Epithelial cell of esophagus (primary cell): ENCODE measurements around the gene SPTLC3.

Experiments used
- DNase-seq: peaks from one replicate; pipeline ENCODE4 v3.0.0; 2010; ENCODE audit warnings: low read depth
- H3K4me3 ChIP-seq: 2 replicates; pipeline ENCODE4 v1.5.1; 2011; ENCODE audit warnings: mild to moderate bottlenecking, low read length, control low read depth
- TF ChIP-seq, protein P1 (sequence below): IDR thresholded peaks from 2 replicates; pipeline ENCODE4 v1.5.1; 2011; ENCODE audit warnings: low read depth, mild to moderate bottlenecking, low read length, control low read depth, inconsistent platforms; ENCODE audit not compliant: insufficient read depth; ENCODE audit errors: missing control alignments

Gene SPTLC3

DNA sequence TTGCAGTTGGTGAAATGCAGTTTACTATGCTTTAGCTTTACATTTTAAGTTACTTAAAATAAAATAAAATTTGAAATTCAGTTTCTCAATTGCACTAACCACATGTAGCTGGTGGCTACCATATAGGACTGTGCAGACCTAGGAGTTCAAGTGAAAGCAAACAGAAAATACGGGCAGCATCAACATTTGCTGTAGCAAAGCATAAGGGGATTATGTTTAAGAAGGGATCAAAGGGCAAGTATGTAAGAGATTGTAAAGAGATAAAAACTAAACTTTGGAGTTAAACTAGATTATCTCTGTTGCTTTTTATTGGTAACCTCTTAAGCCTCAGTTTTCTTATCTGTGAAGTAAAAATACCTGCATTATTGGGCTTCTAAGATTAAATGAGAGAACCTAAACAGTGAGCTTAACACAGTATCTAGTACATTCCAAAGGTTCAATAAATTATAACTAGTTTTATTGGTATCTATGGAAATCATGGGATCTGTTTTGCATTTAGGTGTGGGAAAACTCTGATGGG lies 81.2 kb downstream of the SPTLC3 start:
- TF ChIP-seq, protein P1, sequence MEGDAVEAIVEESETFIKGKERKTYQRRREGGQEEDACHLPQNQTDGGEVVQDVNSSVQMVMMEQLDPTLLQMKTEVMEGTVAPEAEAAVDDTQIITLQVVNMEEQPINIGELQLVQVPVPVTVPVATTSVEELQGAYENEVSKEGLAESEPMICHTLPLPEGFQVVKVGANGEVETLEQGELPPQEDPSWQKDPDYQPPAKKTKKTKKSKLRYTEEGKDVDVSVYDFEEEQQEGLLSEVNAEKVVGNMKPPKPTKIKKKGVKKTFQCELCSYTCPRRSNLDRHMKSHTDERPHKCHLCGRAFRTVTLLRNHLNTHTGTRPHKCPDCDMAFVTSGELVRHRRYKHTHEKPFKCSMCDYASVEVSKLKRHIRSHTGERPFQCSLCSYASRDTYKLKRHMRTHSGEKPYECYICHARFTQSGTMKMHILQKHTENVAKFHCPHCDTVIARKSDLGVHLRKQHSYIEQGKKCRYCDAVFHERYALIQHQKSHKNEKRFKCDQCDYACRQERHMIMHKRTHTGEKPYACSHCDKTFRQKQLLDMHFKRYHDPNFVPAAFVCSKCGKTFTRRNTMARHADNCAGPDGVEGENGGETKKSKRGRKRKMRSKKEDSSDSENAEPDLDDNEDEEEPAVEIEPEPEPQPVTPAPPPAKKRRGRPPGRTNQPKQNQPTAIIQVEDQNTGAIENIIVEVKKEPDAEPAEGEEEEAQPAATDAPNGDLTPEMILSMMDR = no peak
- no peak overlapping the region for H3K4me3 ChIP-seq
- DNase-seq = no peak

DNA sequence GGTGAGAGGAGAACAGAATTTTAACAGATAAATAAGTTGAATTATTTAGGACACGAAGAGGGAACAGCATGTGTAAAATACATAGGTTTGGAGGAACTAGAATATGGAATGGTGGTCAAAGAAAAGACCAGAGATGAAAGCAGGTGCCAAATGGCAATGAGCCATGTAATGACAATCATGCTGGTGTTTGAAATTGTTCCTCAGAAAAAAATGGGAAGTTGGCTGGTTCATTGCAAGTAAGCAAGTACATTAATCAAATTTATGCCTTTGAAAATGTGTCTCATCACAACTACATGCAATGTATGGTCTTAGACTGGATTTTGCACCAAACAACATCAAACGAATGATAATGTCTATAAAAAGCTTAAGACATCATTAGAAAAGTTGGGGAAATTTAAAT lies 83.3 kb downstream of the SPTLC3 start:
- H3K4me3 ChIP-seq = no peak overlapping the region

DNA sequence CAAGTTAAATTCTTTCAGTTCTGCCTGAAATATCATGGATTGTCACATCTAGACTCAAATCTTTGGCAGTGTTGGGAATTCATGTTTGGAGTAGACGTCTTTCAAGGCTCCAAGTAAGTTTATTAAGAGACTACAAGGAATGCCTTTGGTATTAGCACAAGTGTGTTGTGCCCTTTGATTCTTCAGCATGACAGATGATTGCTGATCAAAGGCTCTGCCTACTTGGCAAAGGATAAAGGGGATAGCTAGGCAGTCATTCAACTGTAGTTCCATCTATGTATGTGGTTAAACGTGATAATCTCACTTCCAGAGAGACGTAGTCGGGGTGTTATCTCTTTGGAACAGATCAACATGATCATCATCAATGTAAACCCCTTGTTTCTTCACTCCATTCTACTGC lies 86.2 kb downstream of the SPTLC3 start:
- no peak for DNase-seq
- TF ChIP-seq, protein P1 = no peak
- H3K4me3 ChIP-seq = no peak overlapping the region

More for the DNA sequence above, 83.3 kb downstream of the SPTLC3 start:
- no peak for DNase-seq
- TF ChIP-seq, protein P1 = no peak

DNA sequence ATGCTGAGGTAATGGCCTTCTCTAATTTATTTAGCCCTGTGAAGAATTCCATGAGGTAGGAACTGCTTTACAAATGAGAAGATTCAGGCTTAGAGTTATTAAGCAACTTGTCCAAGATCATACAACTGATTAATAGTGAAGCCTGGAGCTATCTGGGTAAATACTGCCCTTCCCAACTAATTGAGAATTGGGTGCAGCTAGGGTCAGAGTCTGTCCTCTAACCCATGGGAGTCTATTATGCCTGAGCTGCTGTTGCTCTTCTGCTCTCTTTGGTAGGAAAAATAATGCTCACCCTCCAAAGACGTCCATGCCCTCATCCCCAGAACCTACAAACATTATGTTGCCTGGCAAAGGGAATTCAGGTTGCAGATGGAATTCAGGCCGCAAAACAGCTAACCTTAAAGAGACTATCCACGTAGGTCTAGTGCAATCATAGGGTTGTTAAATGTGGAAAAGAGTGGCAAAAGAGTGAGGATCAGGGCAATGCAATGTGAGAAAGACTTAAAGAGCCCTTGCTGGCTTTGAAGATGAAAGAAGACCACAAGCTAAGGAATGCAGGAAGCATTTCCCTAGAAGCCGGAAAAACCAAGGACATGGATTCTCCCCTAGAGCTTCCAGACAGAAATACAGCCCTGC lies 90.1 kb downstream of the SPTLC3 start:
- TF ChIP-seq, protein P1 = no peak
- H3K4me3 ChIP-seq = no peak overlapping the region
- DNase-seq = no peak

DNA sequence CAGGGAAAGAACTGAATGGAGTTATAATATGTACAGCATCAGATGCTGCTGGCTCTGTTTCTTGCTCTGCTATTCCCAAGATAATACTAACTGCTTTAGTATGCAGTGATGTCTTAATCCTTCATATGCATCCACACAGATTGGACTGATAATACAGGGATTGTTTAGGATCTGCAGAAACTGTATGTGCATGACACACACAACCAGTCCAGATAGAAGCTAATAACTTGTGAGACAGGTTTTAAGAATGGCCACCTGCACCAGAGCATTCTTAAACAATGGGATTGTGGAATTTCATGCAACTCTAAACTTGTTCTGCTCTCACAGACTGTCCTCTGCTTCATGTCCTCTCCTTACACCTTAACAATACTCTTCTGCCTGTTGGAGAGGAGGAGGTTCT lies 90.9 kb downstream of the SPTLC3 start:
- TF ChIP-seq, protein P1 = no peak
- H3K4me3 ChIP-seq = no peak overlapping the region
- peak; percentile 92 for DNase-seq

DNA sequence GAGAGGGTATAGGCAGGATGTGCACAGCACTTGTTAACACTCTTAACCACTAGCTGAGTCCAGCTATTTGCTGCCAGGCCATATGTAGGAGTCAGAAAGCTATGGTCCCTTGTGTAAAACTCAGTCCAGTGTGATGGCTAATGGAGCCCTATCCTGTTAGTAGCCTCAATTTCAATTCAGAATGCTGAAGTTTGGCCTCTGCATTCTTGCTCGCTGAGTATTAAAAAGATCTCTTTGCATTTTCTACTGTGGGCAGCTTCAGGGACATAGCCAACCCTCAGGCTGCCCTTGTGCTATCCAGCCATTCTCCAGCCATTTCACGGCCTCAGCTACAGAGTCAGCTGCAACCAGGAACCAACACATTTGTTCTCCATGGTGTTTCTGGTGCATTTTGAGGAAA lies 92.5 kb downstream of the SPTLC3 start:
- H3K4me3 ChIP-seq = no peak overlapping the region
- TF ChIP-seq, protein P1 = no peak
- no peak for DNase-seq

DNA sequence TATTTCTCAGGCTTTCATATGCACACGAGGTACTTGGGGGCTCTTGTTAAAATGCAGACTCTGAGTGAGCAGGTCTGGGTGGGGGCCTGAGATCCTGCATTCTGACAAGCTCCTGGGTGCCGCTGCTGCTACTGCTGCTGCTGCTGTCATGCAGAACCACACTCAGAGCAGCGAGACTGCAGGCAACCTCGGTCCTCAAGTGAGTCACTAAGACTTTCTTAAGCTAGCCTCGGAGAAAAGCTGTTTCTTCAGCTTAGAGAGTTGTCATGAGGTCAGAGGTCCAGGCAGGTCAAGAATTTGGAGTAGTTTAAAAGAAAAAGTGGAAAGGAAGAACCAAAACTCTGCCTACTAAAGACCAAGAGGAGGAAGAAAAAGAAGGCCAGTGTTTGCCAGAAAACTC lies 92.9 kb downstream of the SPTLC3 start:
- H3K4me3 ChIP-seq = no peak overlapping the region
- TF ChIP-seq, protein P1 = no peak
- DNase-seq = peak; percentile 40
